GDM1 (cell line): Measurements from ENCODE around the gene DDX27.

Source experiments
- DNase-seq: peaks from one replicate; lab custom pipeline; 2025; lab: John Stamatoyannopoulos, UW

Gene DDX27

DNA sequence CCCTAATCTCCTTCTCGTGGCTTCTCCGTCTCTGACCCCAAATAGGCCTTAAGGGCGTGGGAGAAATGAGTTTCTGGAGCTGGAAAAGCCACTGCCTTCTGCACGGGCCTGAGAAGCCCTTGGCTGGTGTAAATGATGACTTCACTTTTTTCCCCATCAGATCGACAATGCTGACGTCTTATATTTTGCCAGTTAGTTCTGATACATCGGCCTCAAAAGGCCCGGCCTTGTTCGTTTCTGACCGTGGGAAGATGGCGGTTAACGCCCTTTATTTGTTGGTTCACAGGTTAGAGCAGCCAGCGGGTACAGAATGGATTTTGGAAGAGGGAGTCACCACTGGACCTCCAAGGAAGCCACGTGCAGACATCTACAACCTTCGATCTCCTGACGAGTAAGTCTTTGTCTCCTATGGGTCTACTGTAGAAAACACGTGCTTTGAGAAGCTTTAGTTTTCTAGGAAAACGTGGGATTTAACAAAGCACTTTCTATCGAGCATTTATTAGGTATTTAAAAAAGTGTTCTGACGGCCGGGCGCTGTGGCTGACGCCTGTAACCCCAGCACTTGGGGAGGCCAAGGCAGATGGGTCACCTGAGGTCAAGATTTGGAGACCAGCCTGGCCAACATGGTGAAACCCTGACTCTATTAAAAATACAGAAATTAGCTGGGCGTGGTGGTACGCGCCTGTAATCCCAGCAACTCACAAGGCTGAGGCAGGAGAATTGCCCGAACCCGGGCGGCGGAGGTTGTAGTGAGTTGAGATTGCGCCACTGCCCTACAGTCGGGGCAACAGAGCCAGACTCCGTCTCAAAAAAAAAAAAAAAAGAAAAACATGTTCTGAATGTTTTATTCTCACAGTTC lies 59.8 kb downstream of the DDX27 start:
- DNase-seq: no peak

DNA sequence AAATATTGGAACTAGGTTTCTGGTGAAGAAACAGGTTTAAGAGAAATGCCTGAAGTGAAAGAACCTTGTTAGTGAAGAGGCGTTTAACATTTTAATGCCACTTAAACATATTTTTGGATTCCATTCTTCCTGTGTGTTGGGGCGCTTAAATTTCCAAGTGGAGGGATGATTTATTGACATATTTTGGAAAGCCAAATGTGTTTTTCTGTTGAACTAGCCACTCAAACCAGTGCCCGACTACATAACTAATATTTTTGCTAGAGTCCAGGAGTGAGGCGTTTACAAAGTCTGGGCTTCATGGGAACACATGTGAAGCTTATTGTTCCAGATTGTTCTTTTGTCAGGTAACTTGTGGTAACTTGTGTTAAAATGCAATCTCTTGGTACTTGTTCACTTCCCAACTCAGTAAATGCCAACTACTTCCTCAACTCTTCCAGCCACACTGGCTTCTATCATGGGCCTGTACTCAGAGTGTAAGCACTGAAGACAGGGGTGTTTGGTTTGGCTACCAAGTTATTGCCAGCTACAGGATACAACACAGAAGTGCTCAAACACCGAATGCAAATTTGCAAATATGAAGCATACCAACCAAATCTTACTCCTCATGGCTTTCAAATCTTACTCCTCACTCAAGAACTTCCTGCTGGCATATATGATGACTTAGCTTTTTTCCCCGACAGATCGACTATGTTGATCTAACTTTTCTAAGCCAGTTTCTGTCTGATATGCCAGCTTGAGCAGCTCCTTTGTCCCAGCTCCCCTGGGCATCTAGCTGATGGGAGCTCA lies 60.7 kb downstream of the DDX27 start:
- no peak for DNase-seq

DNA sequence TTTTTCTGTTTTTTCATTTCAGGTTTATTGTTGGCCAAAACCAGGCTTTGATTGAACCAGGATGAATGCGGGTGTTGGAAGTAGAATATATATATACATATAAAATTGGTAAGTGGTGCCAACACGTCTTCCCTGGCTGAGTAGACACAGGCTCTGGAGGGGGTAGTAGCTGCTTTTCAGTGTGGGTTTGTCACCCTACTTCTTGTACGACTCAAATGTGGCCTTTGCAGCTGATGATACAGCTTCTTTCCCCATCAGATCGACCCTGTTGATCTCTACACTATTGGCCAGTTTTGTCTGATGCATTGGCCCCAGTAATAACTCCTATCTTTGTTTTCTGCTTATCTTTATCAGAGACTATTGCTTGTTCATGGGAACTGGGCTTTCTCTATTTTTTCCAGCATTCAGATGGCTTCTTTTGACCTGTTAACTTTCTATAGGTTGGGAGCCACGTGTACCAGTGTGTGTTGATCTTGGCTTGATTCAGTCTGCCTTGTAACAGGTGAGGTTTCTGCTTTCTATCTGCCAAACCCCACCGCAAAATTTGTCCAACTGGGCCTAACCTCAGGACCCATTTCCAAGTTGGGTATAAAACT lies 61.3 kb downstream of the DDX27 start:
- DNase-seq: no peak

DNA sequence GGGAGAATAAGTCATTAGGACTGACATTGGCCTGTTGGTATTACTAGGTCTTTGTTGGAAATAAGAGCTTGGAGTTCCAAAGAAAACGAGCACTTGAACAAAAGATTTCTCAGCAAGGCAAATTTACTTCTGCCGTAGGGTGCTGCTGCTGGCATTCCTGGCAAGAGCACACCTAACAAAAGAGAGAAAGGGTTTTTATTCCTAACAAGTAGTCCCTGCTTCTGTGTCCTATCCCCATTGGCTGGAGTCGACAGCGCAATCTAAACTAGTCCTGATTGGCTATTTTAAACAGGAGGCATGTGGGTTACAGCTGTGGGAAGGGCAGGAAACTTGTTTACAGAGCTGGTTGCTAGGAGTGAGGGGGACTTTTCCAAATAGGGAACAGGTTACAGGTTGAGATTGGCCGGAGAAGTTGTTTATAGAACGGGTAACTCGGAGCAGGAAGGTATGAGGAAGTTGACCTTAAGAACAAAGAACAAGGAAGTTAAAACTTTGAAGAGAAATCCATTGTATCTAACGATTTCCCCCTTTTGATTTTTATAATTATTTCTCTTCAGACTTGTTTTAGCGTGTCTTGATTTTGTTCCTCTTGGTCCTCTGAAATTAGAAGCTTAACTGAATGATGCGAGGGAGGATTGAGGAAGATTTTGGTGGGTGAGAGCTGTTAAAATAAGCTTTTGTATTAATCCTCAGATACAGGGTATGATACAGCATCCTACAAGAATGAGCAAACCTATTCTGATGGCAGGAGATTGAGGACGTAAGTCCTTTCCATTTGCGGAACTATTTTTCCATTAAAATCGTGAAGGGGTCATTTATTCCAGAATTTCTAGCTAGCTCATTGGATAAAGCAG lies 62.1 kb downstream of the DDX27 start:
- no peak for DNase-seq

DNA sequence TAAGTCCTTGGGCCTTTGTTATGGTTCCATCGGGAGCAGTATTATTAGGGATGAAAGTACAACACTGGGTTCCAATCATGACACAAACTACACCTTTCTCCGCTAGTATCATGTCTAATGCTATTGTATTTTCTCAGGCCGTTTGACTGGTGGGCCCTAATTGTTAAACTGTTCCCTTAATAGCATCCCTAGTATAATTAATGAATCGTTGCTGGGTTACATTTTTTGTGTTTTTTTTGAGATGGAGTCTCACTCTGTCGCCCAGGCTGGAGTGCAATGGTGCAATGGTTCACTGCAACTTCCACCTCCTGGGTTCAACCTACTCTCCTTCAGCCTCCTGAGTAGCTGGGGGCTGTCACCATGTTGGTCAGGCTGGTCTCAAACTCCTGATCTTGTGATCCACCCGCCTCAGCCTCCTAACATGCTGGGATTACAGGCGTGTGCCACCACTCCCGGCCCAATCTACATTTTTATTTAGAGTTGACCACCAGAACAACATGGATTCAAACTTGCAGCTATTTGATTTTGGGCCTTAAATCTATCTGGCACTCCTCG lies 62.8 kb downstream of the DDX27 start:
- DNase-seq: no peak

DNA sequence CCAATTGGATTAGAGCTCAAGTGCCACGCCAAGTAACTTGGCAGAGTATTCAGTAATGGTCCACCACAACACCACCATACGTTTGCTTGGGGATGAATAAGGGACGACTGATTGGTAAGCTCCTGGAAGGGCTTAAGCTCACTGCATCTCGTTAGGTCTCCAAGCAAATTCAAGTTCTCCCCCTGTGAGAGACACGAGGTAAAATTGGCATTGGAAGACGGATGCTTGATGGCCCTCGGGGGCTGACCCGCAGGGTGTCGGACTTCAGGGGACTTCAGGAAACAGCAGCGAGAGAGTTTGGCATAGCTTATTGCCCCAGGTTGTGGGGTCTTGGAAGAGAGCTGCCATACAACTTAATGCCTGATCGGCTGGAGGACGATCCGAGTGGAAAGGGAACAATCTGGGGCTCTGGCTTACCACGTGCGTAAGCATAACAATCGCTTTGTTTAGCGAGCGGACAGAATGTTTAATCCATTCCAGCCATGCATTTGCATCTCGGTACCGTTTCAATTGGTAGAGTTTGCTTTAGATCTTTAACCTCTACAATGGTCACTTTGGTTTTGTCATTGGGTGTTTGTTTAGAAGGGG lies 63.5 kb downstream of the DDX27 start:
- no peak for DNase-seq

DNA sequence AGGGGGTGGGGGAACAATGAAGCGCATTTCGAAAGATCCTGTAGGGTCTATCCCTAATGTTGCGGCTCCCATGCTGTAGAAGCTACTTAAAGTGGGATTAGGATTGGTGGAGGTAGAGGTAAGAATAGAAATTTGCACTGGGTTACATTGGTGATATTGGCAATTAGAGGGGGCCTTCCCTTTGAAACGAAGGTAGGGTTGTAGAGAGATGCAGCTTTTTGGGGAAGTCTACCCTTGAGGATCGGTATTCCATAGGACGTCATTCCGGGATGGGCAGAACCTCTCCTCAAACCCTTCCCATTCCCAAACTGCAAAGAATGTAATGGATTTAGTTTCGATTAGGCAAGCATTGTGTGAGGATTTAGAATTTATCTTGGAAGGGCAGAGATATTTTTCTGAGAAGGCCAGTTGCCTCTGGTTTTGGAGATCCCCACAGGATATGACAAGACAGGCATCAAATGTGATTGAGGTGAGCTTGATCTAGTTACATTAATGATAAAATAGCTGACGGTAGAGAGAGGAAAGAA lies 64.0 kb downstream of the DDX27 start:
- no peak for DNase-seq

DNA sequence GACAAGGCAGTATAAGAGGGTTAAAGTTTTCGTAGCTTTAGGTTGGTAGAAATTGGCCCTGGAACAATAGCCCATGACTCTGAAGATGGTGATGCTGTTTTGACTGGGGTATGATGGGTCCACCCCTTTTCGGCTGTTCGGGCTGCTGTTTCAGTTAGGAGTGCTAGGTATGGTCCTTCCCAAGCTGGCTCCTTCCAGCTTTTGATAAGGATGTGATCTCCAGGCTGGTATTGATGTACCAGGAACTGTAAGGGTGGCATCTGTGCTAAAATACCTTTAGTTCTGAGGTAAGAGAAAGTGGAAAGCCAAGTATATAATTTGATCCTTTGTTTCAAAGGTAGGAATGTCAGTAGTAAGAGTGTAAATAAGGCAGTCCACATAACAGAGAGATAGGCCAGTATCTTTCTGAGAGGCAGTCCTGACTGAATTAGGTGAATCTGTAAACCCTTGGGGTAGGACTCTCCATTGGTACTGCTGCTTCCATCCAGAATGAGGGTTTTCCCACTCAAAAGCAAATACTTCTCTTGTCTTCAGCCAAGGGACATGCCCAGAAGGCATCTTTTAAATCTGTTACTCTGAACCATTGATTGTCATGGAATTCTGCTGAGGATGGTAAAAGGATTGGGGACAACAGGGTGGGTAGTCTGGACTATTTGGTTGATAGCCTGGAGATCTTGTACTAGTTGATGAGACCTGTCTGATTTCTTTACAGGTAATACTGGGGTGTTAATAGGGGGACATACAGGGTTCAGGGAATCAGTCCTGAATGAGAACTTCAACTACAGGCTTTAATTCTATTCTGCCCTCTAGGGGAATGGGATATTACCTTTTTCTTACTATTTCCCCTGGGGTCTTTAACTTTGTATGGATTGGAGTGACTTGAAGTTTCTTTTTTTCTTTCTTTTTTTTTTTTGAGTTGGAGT lies 64.7 kb downstream of the DDX27 start:
- DNase-seq: no peak

DNA sequence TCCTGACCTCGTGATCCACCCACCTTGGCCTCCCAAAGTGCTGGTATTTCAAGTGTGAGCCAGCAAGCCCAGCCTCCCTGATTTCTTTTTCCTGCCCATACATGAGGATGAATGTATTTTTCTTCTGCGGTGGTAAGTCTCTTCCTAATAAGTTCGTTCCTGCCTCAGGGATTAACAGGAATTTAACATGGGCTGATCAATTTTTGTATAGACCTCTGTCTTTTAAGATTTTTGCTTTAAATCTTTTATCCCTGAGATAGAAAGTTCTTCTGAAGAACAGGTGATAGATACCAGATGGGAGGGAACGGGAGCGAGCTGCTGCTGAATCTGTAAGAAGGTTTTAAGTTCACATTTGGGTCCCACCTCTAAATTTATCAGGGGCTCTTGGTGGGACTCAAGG lies 65.6 kb downstream of the DDX27 start:
- DNase-seq: no peak

DNA sequence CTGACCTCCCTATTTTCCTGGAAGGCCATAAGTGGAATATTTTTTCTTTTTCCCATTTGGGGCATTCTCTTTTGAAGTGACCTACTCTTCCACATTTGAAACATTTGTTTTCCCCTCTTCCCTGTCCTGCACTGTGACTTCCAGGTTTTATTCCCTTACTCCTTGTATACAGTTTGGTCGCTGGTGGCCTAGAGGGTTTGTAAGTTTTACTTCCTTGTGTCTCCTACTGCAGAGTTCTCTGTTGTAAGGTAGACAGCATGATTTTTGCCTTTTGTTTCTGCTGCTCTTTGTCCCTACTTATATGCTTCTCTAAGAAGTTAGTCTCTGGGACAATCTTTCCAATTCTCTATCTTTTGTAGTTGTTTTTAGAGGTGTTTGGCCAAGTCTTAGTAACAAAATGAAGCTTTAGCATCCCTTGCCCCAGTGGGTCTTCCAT lies 66.0 kb downstream of the DDX27 start:
- DNase-seq: no peak

DNA sequence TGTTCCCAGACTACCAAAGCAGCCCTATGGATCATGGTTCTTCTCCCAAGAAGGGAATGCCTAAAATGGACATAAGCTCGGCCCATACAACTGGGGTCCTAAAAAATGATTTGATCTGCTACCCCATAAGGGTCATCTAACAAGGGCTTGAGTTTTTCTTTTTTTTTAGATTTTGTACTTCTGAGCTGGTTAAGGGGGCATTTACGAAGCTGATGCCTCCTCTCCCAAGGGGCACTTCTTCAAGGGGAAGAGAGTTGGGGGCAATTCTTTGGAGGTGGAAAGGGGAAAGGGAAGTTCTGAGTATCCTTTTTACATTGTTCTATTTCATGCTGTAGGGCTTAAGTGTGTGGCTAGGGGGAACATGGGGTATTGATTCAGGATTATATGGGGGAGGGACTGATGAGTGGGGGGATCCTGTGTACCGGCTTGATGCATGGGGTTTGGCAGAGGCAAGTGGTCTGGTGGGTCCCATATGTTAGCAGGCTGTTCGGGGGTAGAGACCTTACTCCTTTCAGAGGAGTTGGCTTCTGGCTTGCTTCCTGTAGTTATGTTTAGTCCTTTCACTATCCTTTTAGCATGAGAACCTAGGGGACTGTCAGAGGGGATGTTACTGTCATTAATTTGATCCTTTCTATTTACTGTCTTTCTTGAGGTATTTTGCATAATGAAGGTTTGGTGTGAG lies 66.7 kb downstream of the DDX27 start:
- DNase-seq: no peak

DNA sequence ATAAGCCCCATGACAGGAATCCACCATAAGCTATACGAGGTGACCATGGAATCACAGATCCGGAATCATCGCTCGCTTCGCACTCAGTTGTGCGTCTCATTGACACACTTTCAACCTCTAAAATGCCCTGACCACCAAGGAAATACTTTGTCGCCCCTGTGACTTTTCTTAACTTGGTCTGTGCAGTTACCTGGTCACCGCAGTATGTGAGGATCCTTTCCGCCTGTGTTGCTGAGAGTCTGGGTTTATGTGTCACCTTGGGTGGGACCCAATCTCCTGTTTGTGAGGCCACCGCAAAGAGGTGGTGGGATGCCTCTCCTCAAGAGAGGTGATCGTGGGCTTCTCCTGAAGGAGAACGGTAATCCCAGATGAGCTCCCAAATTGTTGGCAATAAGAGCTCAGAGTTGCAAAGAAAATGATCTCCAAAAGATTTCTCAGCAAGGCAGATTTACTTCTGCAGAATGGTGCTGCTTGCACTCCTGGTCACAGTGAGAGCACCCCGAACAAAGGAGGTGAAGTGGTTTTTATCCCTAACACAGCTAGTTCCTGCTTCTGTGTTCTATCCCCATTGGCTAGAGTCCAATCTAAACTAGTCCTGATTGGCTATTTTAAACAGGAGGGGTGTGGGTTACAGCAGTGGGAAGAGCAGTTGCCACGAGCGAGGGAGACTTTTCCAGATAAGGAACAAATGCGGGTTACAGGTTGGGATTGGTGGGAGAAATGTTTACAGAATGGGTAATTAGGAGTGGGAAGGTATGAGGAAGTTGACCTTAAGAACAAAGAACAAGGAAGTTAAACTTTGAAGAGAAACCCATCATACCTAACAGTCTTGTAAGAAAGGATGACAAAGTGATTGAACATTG lies 67.7 kb downstream of the DDX27 start:
- no peak for DNase-seq

DNA sequence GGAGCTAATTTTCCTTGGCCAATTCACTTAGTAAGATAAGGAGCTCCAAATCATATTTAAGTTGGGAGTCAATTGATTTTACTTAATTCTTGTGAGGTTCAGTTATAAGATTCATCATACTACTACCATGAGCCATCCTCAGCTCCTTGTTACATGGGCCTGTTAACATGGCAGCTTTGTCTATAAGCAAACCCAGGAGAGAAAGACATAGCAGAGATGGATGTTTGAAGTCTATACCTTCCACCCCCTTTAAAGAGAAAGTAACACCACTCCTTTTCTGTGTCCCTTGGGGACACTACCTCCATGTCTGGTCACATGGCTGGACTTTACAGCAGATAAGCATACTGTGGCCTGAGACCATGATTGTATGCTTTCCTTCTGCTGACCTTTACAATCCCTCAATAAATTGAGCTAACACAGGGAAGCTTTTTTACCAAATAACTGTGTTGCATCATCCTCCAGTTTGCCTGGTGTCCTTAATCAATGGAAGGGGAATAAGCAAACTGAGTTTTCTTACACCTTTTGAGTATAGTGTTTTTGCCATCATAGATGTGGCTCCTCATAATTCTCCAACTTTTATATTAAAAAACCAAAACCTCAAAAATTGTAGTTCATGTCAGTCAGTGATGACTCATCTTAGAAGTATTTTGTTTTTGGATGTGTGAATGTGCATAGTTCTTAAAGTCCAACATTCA lies 68.5 kb downstream of the DDX27 start:
- DNase-seq: no peak

DNA sequence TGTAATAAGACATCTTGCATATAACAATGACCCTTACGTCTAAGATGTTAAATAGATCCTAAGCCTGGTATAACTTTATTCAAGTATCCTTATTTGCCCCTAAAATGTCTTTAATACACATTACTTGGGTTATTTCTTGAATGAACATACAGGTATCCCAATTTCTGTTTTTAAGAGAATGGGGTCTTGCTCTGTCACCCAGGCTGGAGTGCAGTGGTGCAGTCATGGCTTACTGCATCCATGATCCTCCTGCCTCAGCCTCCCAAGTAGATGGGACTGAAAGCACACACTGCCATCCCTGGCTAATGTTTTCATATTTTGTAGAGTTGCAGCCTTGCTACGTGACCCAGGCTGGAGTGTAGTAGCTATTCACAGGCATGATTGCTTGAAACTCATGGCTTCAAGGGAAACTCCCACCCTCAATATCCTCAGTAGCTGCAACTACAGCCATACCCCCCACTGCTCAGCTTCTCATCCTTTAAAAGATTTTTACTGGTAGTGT lies 69.1 kb downstream of the DDX27 start:
- DNase-seq: no peak

DNA sequence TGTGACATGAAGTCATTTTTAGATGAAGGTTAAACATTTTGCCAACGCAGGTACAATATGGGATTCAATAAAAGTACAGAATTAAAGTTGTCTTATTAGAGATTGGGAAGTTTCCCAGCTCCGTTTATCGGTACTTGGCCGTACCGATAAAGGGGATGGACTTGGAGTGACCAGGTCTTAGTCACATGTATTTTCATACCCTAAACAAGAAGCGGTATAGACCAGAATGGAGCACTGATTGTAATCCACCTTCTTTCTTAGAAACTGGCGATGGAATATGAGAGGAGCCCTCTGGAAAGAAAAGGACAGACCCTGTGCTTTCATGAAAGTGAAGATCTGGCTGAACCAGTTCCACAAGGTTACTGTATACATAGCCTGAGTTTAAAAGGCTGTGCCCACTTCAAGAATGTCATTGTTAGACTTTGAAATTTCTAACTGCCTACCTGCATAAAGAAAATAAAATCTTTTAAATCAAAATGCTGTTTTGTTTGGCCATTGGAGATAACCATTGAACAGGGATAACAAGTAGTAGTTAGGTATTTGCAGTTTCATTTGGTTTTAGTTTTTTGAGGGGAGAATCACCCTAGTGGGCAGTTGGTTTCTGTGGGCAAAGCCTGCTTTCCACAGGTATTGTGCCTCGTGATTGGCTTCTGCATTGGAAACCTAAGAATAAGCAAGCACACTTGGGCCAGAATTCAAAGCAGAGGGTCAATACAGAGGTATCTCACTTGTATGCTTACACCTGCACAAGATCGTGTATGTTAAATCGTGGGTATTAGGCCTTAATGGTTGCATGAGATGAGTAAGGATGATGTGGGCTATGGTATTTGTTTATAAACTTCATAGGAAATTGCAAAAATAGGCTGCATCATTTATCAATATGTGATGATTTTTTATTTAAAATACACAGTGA lies 69.8 kb downstream of the DDX27 start:
- DNase-seq: no peak

DNA sequence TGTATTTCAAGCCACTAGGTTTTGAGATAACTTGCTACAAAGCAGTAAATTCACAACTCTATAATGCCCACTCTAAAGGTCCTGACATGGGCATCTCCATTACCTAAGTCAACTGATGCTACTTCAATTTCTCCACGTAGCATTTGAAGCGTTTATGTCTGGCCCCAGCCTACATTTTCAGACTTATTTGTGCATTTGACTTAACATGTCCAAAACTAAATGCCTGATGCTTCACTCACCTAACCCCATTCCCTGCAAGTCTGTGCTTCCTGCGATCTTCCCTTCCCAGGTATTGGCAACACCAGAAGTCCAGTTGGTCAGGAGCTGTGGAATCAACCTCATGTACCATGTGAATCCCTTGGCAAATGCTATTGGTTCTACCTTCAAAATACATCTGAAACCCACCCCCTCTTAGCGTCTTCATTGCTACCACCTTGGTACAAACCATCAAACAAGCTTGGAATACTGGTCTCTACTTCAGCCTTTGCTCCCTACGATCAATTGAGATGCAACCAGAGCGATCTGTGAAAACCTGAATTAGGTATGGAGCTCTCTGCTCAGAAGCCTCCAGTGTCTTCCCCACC lies 71.5 kb downstream of the DDX27 start:
- no peak for DNase-seq
